Fibroblast of villous mesenchyme (primary cell): ENCODE measurements around the gene FOXRED2. TPM values are rescaled to one million over a fixed set of nuclear protein-coding genes. Genes with fewer than 3 reads are reported as not detected.

Experiments used
- DNase-seq: peaks from one replicate; pipeline ENCODE4 v3.0.0-alpha.2; 2010; ENCODE audit warnings: low read depth
- H3K4me3 ChIP-seq: 2 replicates; pipeline ENCODE4 v1.5.1; 2011; ENCODE audit warnings: low read depth, mild to moderate bottlenecking, low read length
- CTCF ChIP-seq: IDR thresholded peaks from 2 replicates; pipeline ENCODE4 v1.5.1; 2012; ENCODE audit warnings: low read depth, mild to moderate bottlenecking, low read length; ENCODE audit not compliant: insufficient read depth
- total RNA-seq: library from RNA; depleted of rRNA; stranded (reverse); fragments of >200 nt; gene quantifications from 2 replicates; pipeline ENCODE4 v1.2.3, GENCODE V29; 2012

The FOXRED2 gene
- total RNA-seq, 1 donor, result 10.4 TPM

DNA sequence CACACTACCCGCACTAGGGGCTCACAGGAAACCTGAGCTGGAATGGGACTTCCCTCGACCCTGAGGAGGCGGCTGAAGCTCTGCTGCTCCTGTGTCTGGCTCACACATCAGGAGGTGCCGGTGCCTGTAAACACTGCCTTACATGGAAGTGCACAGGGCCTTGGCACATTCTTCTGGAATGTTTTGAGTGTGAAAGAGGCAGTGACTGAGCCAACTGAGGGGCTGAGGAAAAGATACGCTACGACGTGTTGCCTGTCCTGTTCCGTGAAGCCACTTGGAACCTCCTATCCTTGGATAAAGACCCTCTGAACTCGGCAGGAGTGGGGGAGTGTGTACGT, 35.9 kb downstream of the FOXRED2 start:
- peak; percentile 79 for DNase-seq
- no peak overlapping the region for H3K4me3 ChIP-seq
- TF ChIP-seq CTCF, result no peak

DNA sequence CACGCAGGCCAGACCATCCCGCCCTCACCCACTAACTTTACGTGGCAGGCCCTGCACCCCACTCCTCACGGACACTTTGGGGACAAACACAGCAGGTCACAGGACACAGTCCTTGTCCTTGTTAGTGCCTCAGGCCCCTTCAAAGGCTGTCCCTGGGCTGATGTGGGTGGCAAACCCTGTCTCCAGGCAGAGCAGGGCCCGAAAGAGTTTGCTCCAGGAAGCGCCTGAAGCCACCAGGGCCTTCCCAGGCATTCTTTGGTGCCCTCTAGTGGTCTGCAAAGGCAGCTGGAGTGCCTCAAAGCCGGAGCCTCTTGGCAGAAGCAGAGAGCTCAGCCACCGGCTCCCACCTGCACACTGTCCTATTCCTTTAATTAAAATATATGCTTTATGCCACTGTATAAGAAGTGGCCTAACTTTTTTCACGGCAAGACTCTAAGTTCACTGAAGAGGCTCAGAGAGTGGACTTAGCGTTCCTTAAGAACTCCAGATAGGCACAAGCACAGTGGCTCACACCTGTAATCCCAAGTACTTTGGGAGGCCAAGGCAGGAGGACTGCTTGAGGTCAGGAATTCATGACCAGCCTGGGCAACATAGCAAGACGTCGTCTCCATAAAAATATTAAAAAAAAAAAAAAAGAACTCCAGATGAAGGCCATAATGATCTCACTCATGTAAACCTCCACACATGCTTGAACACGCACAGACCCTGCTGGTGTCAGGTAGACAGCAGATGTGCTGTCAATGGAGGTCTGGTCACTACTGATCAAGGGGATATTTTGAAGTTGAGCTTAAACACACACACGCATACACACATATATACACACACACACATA, 36.5 kb downstream of the FOXRED2 start:
- no peak overlapping the region for H3K4me3 ChIP-seq
- peak; percentile 98 for TF ChIP-seq CTCF
- DNase-seq, result peak; percentile 93

DNA sequence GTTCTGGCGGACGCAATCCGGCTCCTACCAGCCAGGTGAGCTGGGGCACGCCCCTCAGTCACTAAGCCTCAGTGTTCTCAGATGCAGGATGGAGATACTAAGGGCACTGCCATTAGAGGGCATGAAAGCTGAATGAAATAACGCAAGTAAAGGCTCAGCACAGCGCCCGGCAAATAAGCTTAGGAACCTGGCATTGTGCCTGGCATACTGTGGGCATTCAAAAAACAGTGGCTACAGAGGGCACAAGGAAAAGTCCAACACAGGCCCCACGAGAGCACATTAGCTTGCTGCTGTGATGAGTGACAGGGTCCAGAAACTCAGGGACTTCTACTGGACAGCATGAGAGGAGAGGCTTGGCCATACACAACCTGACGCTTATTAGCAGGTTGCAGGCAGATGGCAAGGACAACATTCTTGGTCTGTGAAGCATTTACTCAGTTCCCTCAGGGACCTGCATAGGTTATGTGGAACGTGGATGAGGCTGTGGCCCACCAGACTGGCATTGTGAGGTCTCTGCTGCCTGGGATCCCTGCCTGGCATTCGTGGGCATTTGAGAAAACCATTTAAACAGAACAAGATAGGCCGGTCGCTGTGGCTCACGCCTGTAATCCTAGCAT, 37.6 kb downstream of the FOXRED2 start:
- H3K4me3 ChIP-seq, result no peak overlapping the region
- no peak for DNase-seq
- TF ChIP-seq CTCF, result no peak

DNA sequence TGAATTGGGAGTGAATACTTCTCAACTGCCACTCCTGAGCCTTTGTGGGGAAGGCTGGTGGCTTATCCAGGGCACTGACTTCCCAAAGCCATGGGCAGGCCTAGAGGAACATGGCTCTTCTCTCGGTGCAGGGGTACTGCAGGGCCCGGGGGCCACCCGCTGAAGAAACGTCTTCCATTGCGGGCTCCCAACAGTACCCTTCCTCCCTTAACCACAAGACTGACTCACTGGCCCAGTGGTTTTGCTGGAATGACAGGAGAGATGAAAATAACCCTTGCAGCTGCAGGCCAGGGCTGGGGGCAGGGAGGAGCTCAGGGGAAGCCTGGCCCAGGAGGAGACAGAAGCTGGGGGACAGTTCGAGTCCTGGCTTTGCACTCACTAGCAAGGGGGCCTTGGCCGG, 38.9 kb downstream of the FOXRED2 start:
- H3K4me3 ChIP-seq, result no peak overlapping the region
- DNase-seq, result peak; percentile 97
- TF ChIP-seq CTCF, result no peak

DNA sequence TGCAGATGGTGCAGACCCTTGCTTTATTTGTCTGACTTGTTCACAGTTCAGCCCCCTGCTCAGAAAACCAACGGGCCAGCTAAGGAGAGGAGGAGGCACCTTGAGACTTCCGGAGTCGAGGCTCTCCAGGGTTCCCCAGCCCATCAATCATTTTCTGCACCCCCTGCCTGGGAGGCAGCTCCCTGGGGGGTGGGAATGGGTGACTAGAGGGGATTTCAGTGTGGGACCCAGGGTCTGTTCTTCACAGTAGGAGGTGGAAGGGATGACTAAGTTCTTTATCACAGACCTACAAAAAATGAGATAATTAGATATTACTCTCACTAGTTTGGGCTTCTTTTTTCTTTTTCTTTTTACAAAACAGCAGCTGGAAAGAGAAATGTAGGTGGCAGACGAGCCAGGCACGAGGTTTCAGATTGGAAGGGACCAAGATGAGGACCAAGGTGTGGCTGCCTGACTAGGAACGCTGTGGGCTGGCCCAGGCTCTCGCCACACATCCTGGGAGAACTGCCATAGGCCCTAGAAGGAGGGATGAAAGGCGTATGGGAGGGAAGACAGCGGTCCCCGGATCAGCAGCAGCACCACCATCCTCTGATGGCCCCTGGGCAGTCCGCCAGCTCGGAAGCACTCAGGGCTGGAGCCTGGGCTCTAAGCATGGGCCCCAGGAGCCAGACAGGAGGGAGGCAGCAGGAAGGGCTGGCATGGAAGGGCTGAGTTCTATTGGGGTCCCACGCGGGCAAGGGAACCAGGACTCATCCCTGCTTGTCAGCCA, 39.6 kb downstream of the FOXRED2 start:
- no peak overlapping the region for H3K4me3 ChIP-seq
- TF ChIP-seq CTCF, result no peak
- peak; percentile 82 for DNase-seq

- DNase-seq, result no peak
- H3K4me3 ChIP-seq, result no peak overlapping the region
- no peak for TF ChIP-seq CTCF
Observed at GRCh38 chr22:36466258-36466657, 40.6 kb downstream of the FOXRED2 start.
